Kidney (tissue), 14 donors: ENCODE data around the gene ASAP2. TPM values are rescaled to one million over a fixed set of nuclear protein-coding genes. Genes with fewer than 3 reads are reported as not detected.

Experiments used
- DNase-seq, 5 donors: peaks; one replicate each; pipeline ENCODE4 v3.0.0-alpha.2; 2013 to 2020
- FAIRE-seq: peaks from 2 replicates; lab custom pipeline; 2012; peaks lifted over from hg19 to GRCh38; lab: Jason Lieb, UNC
- H3K27ac ChIP-seq, 2 donors: one replicate each; pipeline ENCODE4 v1.7.0; 2013; ENCODE audit warnings: low read depth in 2 of 2, low read length in 2 of 2, inconsistent platforms in 1 of 2
- H3K27me3 ChIP-seq: one replicate; pipeline ENCODE4 v1.7.1; 2013; ENCODE audit warnings: low read length, inconsistent platforms; ENCODE audit not compliant: control insufficient read depth, insufficient read depth
- H3K36me3 ChIP-seq, 3 donors: one replicate each; pipeline versions ENCODE4 v1.7.0 to v1.7.1; 2013; ENCODE audit warnings: low read length in 3 of 3, control low read depth in 1 of 3, inconsistent platforms in 1 of 3; ENCODE audit not compliant: insufficient read depth in 3 of 3, control insufficient read depth in 2 of 3
- H3K4me1 ChIP-seq, 3 donors: one replicate each; pipeline versions ENCODE4 v1.7.0 to v1.7.1; 2013; ENCODE audit warnings: low read length in 3 of 3, inconsistent platforms in 1 of 3, low read depth in 1 of 3; ENCODE audit not compliant: control insufficient read depth in 2 of 3, insufficient read depth in 2 of 3
- H3K4me3 ChIP-seq, 3 donors: one replicate each; pipeline versions ENCODE4 v1.7.0 to v1.8.1; 2013; ENCODE audit warnings: low read length in 3 of 3, control low read depth in 1 of 3, inconsistent platforms in 1 of 3
- H3K9ac ChIP-seq, 3 donors: one replicate each; pipeline versions ENCODE4 v1.7.0 to v1.7.1; 2013; ENCODE audit warnings: low read length in 3 of 3, control low read depth in 1 of 3, inconsistent platforms in 1 of 3
- H3K9me3 ChIP-seq, 3 donors: one replicate each; pipeline versions ENCODE4 v1.7.0 to v1.7.1; 2013; ENCODE audit warnings: low read length in 3 of 3, control low read depth in 1 of 3, inconsistent platforms in 1 of 3; ENCODE audit not compliant: control insufficient read depth in 2 of 3, insufficient read depth in 1 of 3
- intact Hi-C: fragments of 100-400 bp; cut with DNase I; formaldehyde crosslinking; loops from one replicate; pipeline ENCODE4 v1.11.1; 2022
- polyA plus RNA-seq: library from polyadenylated mRNA; stranded (reverse); fragments of 350-450 nt; fragmentation: Illumina TruSeq; extraction: RNeasy Lipid Tissue Mini Kit (QIAGEN cat#74804); gene quantifications from one replicate; pipeline ENCODE4 v1.2.3, GENCODE V29; 2014; ENCODE audit warnings: low read depth, low replicate concordance; ENCODE audit not compliant: insufficient read depth
- total RNA-seq: library from RNA; stranded (reverse); fragmentation: NEBNext Ultra II Directional; extraction: Animal tissue kit (Norgen Biotek cat#: 25700); gene quantifications from one replicate; pipeline ENCODE4 v1.2.1, GENCODE V29; 2021
- TF ChIP-seq, protein P1 (sequence below): IDR thresholded peaks from 3 replicates; pipeline ENCODE4 v1.5.1; 2012; ENCODE audit warnings: mild to moderate bottlenecking, moderate library complexity, borderline replicate concordance; ENCODE audit not compliant: insufficient read depth; ENCODE audit errors: extremely low read depth
- donor health status: control.
- donor health status: control.
- donor health status: control.
- donor health status: control.
- donor health status: control.
- donor health status: DM: yes; HTN: yes; CAD: no.
- donor health status: Normal renal cell carcinoma (clear cell type).

The ASAP2 gene
- total and polyA plus RNA-seq, 2 donors from 2014 or later = 26.2 to 54.8 TPM

DNA sequence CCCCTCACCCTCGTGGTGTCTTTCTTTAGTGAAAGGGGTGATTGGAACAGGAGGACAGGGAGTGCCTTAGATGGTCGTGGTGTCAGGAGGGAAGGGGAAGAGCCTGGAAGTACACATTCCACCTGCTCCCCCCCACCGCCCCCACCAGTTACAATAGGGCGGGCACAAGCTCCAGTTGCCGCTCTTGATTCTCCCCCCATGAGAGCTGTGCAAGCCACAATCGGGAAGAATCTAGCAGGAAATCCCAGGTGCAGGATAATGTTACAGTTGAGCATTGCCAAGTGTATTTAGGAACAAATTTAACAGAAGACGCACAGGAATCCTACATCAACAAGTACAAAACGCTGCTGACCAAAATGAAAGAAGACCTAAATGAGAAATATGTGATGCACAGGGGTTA, 73.6 kb downstream of the ASAP2 start:
- peaks cover 0 to 10% (median 0%) of the 10 kb centered on the region in 3 donors for H3K36me3 ChIP-seq
- H3K27ac ChIP-seq = no peak overlapping the region
- TF ChIP-seq, protein P1, sequence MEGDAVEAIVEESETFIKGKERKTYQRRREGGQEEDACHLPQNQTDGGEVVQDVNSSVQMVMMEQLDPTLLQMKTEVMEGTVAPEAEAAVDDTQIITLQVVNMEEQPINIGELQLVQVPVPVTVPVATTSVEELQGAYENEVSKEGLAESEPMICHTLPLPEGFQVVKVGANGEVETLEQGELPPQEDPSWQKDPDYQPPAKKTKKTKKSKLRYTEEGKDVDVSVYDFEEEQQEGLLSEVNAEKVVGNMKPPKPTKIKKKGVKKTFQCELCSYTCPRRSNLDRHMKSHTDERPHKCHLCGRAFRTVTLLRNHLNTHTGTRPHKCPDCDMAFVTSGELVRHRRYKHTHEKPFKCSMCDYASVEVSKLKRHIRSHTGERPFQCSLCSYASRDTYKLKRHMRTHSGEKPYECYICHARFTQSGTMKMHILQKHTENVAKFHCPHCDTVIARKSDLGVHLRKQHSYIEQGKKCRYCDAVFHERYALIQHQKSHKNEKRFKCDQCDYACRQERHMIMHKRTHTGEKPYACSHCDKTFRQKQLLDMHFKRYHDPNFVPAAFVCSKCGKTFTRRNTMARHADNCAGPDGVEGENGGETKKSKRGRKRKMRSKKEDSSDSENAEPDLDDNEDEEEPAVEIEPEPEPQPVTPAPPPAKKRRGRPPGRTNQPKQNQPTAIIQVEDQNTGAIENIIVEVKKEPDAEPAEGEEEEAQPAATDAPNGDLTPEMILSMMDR = no peak
- H3K4me3 ChIP-seq = no peak overlapping the region
- FAIRE-seq (no peak), DNase-seq (no peak)
- no peaks in the 10 kb centered on the region for H3K9me3 ChIP-seq
- H3K9ac ChIP-seq = no peak overlapping the region
- H3K4me1 ChIP-seq = peaks cover 2 to 14% (median 10%) of the 10 kb centered on the region in 3 donors
- H3K27me3 ChIP-seq = no peaks in the 10 kb centered on the region
- intact Hi-C loops = no loop called here

DNA sequence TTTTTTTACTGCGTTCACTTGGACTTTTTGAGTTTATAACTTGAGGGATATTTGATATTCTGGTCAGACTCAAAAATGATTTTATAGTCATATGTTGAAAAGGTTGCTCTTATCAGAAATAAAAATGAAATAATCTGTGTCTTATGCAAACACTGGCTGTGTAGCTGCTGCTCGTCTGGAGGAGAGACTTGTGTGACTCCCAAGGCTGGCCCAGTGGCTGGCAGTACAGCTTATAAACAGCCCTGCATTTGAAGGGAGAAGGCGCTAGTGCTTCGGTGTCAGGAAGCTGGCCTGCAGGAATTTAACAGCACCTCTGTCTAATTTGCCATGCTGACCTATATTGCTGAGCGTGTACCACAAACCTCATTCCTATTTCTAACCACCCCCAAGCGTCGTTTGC, 74.5 kb downstream of the ASAP2 start:
- FAIRE-seq = no peak

DNA sequence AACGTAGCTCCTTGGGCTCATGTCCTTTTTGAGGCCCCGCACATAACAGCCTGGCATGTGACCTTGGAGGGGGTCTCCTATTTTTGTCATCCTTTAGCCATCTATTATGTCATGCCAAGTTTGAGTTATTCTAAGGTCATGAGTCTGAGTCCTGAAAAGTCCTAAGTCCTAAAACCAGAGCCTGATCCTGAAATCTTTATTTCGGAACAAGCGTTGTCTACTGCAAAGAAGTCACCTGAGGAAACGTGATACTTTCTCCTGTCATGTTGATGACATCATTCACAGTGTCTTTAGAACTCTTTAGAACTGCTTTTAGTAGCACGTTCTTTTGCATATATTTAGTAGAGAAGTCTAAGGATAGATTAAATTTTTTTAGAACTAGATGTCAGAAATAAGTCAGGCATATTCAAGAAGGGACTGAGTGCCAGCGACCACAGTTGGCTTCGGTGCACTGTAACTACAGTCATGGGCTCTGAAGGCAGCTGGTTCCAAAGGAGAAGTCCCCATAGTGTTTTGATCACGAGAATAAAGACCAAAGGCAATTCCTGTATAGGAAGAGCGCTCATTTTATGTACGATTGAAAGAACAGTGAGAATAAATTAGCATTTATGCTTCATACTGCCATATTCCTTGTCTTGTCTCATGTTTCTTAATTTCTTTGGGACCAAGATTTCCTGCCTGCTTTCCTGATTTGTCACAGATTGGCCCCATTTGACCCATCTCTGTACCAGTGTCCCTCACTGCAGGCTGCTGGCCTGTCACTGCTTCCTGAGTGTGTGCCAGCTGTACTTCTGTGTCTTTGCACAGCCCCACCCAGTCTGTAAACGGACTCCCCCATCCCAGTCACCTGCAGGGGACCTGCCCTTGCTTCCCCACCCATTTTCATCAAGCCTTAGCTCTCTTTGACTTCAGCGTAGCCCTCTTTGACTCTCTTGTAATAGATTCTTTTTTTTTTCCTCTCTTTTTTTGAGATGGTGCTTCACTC, 75.8 kb downstream of the ASAP2 start:
- Histone ChIP-seq H3K27me3 (no peaks in the 10 kb centered on the region), H3K9ac (no peak overlapping the region), H3K4me1 (peaks cover 0 to 5% (median 0%) of the 10 kb centered on the region in 3 donors), H3K4me3 (no peak overlapping the region), H3K27ac (no peak overlapping the region), H3K9me3 (no peaks in the 10 kb centered on the region), H3K36me3 (peaks cover 0 to 10% (median 0%) of the 10 kb centered on the region in 3 donors)
- DNase-seq (no peak), FAIRE-seq (no peak)
- intact Hi-C loops = no loop called here
- TF ChIP-seq, protein P1 = no peak

More for the DNA sequence above, 74.5 kb downstream of the ASAP2 start:
- Histone ChIP-seq H3K4me3 (no peak overlapping the region), H3K9me3 (no peaks in the 10 kb centered on the region), H3K9ac (no peak overlapping the region), H3K4me1 (peaks cover 0 to 5% (median 2%) of the 10 kb centered on the region in 3 donors), H3K27me3 (no peaks in the 10 kb centered on the region), H3K27ac (no peak overlapping the region), H3K36me3 (peaks cover 0 to 10% (median 0%) of the 10 kb centered on the region in 3 donors)
- TF ChIP-seq, protein P1 = no peak
- DNase-seq = no peak
- intact Hi-C loops = no loop called here
